NCI-H2029 (cell line): ENCODE results near the gene ZFYVE16.
A peak's percentile ranks its signal among the peaks of the same experiment; 100 is the strongest.
"Not testable (repeated sequence)": the region's sequence is repeated elsewhere in the genome, so short reads cannot be mapped to it uniquely, and the experiment has no call there.

ENCODE experiments used
- DNase-seq: peaks from one replicate; lab custom pipeline; 2025; lab: John Stamatoyannopoulos, UW

Gene ZFYVE16

DNA sequence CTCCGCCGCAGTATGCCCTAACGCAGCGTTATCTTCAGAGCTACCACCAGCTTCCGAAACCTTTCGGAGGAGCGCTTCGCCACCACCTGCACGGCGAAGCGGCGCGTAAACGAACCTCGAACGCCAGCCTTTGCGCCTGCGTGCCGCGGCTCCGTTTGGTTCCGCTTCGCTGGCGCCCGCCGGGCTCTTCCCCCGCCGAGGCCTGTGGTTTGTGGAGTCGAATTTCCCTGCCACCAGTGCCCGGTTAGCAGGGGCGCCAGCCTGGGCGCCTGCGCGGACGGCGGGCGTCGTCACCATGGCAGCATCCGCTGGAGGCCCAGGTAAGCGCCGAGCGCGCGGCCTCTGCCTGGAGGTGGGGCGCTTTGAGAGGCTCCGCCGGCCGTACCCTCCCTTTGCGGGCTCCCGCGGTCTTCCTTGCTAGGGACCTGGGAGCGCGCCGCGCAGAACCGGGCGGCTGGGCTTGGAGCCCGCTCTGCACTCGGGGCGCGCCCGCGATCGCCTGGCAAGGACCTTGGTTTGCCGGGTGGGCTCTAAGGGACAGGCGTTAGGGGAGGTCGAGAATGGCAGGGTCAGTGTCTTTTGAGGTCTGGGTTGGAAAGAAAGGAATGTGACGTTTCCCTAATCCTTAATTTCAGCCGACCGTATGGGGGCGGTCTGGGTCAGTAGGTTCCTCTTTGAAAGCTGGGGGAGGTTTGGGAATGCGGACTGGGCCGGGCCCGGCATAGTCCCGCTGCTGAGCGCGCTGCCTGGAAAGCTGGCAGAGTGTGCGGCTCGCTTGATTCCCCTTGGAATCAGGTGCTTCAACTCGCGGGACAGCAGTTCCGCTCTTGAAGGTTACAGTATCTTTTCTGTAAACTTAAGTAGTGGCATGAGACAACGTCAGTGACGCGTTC is 80.2 kb downstream of the ZFYVE16 start, which contains the start of gene FAM151B:
TSS of gene FAM151B (plus strand) at position 272 of the 893 bp plus-strand sequence. CDS start at position 296, 24 bp downstream.
- peak; percentile 95 for DNase-seq

DNA sequence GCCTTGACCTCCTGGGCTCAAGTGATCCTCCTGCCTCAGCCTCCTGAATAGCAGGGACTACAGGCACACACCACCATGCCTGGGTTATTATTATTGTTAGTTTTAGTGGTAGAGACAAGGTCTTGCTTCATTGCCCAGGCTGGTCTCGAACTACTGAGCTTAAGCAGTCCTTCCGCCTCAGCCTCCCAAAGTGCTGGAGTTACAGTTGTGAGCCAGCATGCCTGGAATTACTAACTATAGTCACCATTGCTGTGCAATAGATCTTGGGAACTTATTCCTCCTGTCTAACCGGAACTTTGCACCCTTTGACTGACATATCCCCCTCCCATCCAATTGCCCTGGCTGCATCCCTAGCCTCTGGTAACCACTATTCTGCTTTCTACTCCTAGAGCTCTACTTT is 83.4 kb downstream of the ZFYVE16 start:
- no peak for DNase-seq

DNA sequence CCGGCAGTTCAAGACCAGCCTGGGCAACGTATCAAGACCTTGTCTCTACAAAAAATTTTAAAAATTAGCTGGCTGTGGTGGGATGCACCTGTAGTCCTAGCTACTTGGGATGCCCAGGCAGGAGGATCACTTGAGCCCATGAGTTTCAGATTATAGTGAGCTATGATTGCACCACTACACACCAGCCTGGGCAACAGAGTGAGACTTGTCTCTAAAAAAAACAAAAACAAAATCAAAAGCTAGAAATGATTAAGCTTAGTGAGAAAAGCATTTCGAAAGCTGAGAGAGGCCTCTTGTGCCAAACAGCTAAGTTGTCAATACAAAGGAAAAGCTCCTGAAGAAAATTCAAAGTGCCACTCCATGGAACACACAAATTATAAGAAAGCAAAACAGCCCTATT is 84.9 kb downstream of the ZFYVE16 start:
- no peak for DNase-seq

DNA sequence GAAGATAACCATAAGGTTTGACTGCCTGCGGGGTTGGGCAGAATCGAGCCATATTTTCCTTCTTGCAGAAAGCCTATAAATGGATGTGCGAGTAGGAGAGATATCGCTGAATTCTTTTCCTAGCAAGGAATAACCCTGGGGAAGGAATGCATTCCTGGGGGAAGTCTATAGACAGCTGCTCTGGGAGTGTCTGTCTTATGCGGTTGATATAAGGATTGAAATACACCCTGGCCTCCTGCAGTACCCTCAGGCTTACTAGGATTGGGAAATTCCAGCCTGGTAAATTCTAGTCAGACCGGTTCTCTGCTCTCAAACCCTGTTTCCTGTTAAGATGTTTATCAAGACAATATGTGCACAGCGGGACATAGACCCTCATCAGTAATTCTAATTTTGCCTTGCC is 85.6 kb downstream of the ZFYVE16 start:
- not testable (repeated sequence) for DNase-seq

DNA sequence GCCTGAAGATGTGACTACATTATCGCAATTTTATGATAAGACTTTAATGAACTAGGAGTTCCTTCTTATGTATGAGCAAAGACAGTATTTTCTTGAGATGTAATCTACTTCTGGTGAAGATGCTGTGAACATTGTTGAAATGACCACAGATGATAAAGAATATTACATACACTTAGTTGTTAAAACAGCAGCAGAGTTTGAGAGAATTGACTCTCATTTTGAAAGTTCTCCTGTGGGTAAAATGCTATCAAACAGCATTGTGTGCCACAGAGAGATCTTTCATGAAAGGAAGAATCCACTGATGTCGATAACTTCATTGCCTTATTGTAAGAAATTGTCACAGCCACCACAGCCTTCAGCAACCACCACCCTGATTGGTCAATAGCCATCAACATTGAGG is 88.0 kb downstream of the ZFYVE16 start:
- DNase-seq, result no peak

DNA sequence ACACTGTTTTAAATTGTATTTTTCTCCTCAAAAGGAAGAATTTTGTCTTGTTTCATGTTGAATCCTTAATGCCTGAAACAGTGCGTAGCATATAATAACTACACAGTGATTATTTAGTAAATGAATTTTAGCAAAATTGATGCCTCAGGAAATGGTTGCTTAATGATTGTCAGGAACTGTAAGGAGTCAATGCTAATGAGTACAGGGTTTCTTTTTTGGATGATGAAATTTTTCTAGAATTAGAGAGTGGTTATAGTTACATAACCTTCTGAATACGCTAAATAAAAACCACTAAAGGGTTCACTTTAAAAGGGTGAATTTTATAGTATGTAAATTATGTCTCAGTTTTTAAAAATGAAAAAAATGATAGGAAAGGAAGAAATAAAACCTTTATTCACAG is 94.9 kb downstream of the ZFYVE16 start:
- DNase-seq, result no peak

DNA sequence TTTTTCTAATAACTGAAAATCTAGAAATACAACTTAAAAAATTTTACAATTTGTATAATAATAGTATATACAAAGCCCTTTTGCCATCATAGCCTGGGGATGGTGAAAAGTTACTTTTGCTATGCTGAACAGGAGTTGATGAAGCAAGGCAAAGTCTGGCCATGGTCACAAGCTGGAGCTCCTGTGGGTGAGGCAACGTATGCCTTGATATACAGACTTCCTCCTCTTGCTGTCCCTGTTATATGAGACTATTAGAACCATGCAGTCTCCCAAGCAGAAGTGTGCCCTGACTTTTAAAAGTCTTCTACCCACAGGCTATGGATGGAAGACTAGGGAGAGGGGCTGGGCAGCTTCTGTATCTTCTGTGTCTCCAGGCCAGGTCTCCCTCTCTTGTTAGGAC is 95.8 kb downstream of the ZFYVE16 start:
- no peak for DNase-seq

DNA sequence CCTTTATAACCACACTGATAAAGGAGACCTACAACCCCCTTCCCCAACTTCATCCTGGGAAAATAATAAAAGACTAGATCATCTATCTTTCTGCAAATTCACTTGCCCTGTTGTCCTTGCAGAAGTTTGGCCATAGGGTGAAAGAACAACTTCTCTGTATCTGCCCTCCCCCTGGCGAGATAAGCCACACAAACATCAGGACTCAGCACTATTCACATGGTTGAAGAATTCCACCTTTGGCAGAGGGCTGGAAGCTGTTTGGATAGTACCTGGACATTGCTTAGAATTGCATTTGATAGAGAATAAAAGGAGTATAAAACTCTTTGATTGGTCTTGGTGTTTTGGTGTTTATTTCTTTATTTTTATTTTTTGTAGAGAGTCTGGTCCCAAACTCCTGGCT is 97.0 kb downstream of the ZFYVE16 start:
- DNase-seq, result no peak

DNA sequence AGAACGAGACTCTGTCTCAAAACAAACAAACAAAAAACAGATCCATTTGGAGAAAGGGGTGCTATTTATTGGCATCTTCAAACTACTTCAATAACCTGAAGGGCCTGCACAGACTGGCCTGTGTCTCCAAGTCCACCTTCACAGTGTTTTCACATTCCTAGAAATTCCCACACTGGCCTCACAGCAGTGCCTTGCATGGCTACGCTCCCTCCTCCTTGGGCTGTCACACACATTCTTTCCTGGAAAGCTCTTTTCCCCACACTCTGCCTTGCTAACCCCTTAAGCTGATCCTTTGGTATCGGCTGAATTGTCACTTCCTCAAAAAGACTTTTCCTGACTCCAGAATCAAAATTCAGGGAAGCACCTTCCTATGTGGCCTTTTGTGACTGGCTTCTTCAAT is 99.8 kb downstream of the ZFYVE16 start:
- DNase-seq, result no peak

DNA sequence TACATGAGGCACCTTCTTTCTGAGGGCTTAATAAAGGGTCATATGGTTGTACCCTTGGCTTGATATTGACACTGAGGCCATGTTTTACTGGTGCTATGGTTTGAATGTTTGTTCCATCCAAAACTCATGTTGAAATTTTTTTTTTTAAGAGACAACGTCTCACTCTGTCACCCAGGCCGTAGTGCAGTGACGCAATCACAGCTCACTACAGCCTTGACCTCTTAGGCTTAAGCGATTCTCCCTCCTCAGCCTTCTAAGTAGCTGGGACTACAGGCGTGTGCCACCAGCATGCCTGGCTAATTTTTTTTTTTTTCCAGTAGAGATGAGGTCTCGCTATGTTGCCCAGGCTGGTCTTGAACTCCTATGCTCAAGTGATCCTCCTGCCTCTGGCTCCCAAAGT is 101.0 kb downstream of the ZFYVE16 start:
- no peak for DNase-seq

DNA sequence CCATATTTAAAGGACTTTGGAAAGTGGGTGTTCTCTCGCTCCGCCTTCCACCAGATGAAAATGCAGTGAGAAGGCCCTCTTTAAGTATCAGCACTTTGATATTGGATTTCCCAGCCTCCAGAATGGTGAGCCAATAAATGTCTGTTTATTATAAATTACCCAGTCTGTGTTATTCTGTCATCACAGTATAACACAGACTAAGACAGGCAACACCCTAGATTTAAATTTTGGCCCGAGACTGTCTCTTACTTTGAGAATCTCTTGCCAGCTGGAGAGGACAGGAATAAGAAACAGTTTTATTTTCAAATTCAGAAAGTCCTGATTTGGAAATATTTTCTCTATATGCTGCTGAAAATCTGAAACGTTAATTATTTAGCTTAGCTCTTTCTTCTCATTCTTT is 101.5 kb downstream of the ZFYVE16 start:
- no peak for DNase-seq

DNA sequence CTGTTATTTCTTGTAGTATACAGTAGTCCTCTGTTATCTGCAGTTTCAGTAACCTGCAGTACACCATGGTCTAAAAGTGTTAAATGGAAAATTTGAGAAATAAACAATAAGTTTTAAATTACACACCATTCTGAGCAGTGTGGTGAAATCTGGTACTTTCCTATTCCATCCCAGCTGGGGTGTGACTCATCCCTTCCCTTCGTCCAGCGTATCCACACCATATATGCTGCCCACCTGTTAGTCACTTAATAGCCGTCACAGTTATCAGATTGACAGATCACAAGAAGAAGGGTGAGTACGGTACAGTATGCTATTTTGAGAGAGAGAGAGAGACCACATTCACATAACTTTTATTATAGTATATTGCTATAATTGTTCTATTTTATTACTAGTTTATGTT is 109.0 kb downstream of the ZFYVE16 start:
- no peak for DNase-seq
